Esophagus squamous epithelium (tissue), 4 donors: ENCODE results near the gene NMUR1.

Source experiments
- CTCF ChIP-seq, 6 experiments: fragments of 450-650 bp in 4 of 6; fragments of 200-600 bp in 2 of 6; sonication (generic) in 2 of 6; IDR thresholded peaks; one replicate each; pipeline ENCODE4 v1.5.1; 2016 to 2019; ENCODE audit warnings: antibody characterized with exemption in 6 of 6, mild to moderate bottlenecking in 4 of 6, moderate library complexity in 4 of 6
- POLR2A ChIP-seq, 4 donors: fragments of 450-650 bp; IDR thresholded peaks; one replicate each; pipeline ENCODE4 v1.6.1; 2017; ENCODE audit warnings: antibody characterized with exemption in 4 of 4, mild to moderate bottlenecking in 4 of 4, moderate library complexity in 3 of 4

- TF ChIP-seq CTCF (IDR thresholded peaks at IDR 0.05): no peak
- no peak for TF ChIP-seq POLR2A (IDR thresholded peaks at IDR 0.05)
Measured at GRCh38 chr2:231515603-231516002, 14.6 kb downstream of the NMUR1 start.
